ENCODE data around the gene CEBPG.

The CEBPG gene
- long read RNA-seq, donor 1, full-length matches to known transcripts: 17 of 17 reads
- long read RNA-seq, donor 1, partial matches to known transcripts: 0 of 17 reads
- long read RNA-seq, donor 1, other reads (novel, unspliced or antisense): 0 of 17 reads
- long read RNA-seq, donor 2, full-length matches to known transcripts: 6 of 6 reads
- long read RNA-seq, donor 2, partial matches to known transcripts: 0 of 6 reads
- long read RNA-seq, donor 2, other reads (novel, unspliced or antisense): 0 of 6 reads
- long read RNA-seq, donor 3, full-length matches to known transcripts: 6 of 6 reads
- long read RNA-seq, donor 3, partial matches to known transcripts: 0 of 6 reads
- long read RNA-seq, donor 3, other reads (novel, unspliced or antisense): 0 of 6 reads
- long read RNA-seq, donor 4, full-length matches to known transcripts: 12 of 12 reads
- long read RNA-seq, donor 4, partial matches to known transcripts: 0 of 12 reads
- long read RNA-seq, donor 4, other reads (novel, unspliced or antisense): 0 of 12 reads
- long read RNA-seq, donor 5, full-length matches to known transcripts: 17 of 17 reads
- long read RNA-seq, donor 5, partial matches to known transcripts: 0 of 17 reads
- long read RNA-seq, donor 5, other reads (novel, unspliced or antisense): 0 of 17 reads
- long read RNA-seq, donor 6, full-length matches to known transcripts: 17 of 17 reads
- long read RNA-seq, donor 6, partial matches to known transcripts: 0 of 17 reads
- long read RNA-seq, donor 6, other reads (novel, unspliced or antisense): 0 of 17 reads
- long read RNA-seq, donor 7: 0 reads
- long read RNA-seq, donor 8, full-length matches to known transcripts: 11 of 25 reads
- long read RNA-seq, donor 8, partial matches to known transcripts: 14 of 25 reads
- long read RNA-seq, donor 8, other reads (novel, unspliced or antisense): 0 of 25 reads

DNA sequence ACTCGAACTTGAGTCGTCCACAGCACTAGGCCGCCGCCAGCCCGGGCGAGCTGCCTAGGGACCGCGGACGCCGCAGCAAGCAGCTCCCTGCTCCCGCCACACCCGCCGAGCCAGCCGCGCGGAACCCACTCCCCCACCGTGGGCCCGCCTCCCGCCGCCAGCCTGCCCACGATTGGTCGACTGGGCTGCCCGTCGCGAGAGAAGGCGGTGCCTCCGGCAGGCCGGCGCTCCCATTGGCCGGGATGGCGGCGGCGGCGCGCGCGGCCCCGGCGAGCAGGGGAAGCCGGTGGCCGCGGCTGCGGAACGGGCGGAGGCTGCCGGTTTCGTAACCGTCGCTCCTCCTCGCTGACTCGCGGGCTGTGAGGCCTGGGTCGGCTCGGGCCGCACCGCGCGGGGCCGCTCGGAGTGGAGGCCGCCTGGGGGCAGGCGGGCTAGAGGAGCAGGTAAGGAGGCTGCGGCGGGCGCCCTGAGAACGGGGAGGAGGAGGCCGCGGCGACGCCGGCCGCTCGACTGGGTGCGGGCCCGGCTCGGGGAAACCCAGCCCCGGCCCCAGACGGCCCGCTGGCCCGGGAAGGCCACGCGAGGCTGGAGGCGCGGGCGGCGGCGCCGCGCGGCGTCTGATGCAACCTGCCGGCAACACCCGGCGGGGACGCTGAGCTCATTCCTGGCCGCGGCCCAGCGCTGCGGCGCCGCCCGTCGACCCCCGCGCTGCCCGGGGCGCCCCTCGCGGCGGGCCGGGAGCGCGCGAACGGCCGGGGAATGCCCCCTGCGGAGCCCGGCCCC lies at the start of gene CEBPG:
Gene CEBPG, plus strand, starts transcription at position 257 of the 783 bp plus-strand sequence. CDS start 5,531 bp downstream, outside the sequence.
- peak; percentile 98 for DNase-seq

GRCh38 chr19:33324628-33325027 lies 48.9 kb upstream of the CEBPG start:
- DNase-seq: no peak

- no peak for DNase-seq
These were observed 47.6 kb upstream of the CEBPG start for GRCh38 chr19:33325920-33326319.

DNA sequence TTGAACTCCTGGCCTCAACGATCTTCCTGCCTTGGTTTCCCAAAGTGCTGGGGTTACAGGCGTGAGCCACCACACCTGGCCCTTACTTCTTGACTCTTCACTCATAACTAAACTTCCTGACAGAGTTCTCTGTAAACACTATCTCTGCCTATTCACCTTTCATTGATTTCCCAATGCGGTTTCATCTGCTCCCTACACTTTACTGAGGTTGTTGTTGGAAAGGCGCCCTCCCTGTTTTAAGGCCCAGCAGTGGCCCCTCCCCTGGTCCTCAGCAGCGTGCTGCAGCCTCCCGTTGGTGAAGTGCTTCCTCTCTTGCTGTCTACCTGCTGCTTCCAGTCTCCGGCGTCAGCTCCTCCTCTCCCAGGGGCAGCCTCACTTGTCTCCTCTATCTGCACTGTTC lies 44.4 kb upstream of the CEBPG start:
- DNase-seq: no peak

DNA sequence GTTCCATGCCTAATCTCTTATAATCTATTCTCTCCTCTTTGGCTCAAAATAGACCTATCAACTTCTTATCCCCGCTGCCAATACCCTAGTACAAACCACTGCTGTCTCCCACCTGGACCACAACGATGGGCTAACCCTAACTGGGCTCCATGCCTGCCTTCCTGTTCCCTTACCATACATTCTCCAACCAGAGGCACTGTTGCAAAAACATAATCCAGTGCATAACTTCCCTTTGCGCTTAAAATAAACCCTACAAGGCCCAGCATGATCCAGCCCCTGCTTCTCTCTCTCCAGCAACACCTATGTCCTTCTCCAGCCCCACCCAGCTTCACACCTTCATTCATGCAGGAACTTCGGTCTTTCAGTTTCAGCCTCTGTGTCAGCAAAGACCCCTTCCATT lies 43.8 kb upstream of the CEBPG start:
- no peak for DNase-seq

GRCh38 chr19:33332248-33332647 lies 41.3 kb upstream of the CEBPG start:
- DNase-seq: no peak

GRCh38 chr19:33333151-33333550 lies 40.4 kb upstream of the CEBPG start:
- DNase-seq: no peak

GRCh38 chr19:33333642-33334041 lies 39.9 kb upstream of the CEBPG start:
- DNase-seq: no peak

GRCh38 chr19:33334271-33334670 lies 39.2 kb upstream of the CEBPG start:
- no peak for DNase-seq

DNA sequence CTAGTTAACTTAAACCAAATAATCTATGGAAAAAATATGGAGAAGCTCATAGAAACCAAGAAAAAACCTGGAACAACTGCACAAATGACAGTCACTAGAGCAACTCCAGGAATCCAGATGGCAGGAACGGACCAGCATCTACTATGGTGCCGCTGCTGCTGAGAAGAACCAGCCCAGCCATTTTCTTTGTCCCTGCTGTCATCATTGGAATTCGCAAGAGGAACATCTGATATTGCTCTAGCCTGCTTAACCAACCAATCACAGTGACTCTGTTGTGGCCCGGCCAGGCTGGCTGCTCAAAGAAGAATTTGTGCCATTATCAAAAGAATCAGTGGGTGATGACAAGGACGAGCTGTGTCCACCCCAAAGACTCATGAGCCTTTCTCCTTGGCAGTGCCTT lies 38.1 kb upstream of the CEBPG start:
- DNase-seq: no peak

- no peak for DNase-seq
These were observed 34.2 kb upstream of the CEBPG start for GRCh38 chr19:33339016-33339984.

- DNase-seq: no peak
These were observed 32.5 kb upstream of the CEBPG start for GRCh38 chr19:33340991-33341390.

DNA sequence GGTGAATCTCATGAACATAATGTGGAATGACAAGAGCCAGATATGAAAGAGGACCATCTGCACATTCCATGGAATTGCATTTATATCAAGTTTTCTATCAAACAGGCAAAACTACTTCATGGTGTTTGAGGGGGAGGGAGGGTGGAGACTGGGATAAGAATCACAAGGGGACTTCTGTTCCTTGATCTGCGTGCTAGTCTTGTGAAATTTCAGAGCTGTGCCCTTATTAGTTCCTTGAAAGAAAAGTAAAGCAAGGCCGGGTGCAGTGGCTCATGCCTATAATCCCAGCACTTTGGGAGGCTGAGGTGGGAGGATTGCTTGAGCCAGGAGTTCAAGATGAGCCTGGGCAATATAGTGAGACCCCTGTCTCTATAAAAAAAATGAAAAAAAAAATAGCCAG lies 30.2 kb upstream of the CEBPG start:
- DNase-seq: no peak

DNA sequence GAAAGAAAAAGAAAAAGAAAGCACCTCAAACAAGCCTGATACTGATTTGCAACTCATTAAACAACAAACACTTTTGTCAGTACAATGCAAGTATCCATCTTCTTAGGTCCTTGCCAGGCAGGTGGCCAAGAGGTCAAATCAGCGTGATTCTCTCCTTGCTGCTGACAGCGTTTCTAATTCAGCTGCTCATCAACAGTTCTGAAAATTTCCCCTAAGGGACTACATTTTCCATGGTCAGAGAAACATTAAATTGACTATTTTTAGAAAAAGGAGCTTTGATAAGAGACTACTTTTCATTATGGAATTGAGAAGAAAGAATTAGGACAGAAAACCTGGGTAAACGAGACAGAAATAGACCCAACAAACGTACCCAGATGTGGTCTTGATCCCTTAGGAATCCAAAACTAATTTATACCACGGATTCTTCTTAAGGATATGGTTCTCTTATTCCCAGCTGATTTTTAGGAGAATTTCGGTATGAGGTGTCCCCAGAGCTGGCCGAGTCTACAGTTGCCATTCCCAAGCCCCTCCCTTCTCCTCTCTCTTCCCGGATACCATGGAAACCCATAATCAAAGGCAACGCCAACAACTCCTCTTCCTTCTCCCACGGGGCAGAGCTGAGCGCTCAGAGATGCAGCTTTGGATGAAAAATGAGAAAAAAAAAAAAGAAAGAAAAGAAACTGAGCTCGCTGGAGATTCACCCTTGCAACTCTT lies 29.5 kb upstream of the CEBPG start:
- no peak for DNase-seq

GRCh38 chr19:33344573-33344925 lies 29.0 kb upstream of the CEBPG start:
- DNase-seq: no peak

GRCh38 chr19:33345163-33345562 lies 28.3 kb upstream of the CEBPG start:
- no peak for DNase-seq

DNA sequence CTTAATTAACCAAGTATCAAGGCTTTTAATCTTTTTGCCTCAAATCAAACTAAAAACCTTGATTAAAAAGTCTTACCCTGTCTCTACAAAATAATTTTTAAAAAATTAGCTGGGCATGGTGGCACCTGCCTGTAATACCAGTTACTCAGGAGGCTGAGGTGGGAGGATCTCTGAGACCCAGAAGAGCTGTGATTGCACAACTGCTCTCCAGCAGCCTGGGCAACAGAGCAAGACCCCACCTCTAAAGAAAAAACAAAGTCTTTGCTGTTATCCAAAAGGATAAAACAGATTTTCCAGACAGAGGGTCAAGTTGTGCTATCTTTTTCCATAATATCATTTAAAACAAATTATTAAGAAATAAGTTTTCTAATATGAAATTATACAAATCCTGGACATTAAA lies 26.8 kb upstream of the CEBPG start:
- no peak for DNase-seq

- DNase-seq: no peak
These were observed 26.2 kb upstream of the CEBPG start for GRCh38 chr19:33347300-33347699.

DNA sequence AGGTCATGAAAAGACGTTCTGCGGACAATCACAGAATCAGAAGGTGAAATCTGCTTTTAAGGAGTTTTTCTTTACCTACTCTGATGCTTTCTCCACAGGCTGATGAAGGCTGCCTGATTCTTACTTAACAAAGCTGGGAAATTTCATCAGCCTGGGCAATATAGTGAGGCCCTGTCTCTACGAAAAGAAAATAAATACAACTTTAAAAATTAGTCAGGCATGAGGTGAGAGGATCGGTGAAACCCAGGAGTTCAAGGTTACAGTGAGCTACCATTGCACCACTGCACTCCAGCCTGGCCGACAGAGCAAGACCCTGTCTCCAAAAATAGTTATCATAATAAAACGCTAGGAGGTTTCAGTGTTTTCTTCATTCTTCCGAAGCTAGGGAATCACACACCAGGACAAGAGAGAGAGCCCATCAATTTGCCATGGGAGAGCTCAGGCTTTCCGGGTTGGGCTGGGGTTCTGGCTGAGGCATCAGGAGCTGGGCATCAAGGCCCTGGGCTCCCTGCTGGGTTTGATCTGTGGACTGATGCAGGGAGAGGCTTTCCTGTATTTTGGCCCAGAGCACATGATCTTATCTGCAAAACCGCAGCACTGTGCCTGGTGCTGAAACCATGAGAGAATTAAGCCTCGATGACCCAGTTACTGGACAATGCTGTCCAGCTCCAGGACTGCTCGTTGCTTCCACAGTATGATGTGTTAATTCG lies 25.1 kb upstream of the CEBPG start:
- no peak for DNase-seq
